C4-2B (cell line): ENCODE measurements around the gene INF2.

Source experiments
- CTCF ChIP-seq: fragments of 450-650 bp; conservative IDR thresholded peaks from 2 replicates; pipeline ENCODE4 v1.5.1; 2017; ENCODE audit warnings: mild to moderate bottlenecking
- ZFX ChIP-seq: fragments of 450-650 bp; IDR thresholded peaks from 2 replicates; pipeline ENCODE4 v1.6.1; 2017

DNA sequence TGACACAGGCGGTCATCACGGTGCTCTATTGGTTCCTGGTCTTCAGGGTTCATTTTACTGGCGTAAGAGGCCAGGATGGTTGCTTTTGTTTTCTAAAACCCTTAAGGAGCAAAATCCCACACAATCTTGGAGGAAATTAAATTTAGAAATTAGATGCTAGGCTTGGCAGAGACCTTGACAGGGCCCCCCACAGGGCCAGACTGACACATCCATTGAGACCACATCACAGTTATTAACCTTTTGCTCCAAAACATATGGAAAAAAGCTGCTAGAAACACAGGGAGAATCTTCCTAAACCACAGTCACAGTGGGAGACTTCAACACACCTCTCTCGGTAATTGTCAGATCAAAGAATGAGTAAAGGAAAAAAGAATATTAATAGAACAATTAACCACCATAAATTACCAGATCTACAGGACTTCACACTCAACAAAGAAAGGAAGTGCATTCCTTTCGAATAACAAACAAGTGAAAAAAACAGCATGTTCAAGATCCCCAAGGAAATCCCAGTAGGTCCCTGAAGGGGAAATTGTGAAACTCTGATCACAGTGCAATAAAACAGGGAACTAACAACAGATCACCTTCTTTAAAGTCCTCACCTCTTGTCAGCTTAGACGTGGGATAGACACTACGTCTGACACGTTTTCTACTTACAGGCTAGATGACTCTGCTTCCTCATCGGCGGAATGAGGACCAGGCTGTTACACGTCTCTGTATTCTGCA, 44.6 kb upstream of the INF2 start:
- no peak for TF ChIP-seq CTCF
- no peak for TF ChIP-seq ZFX
